CD4-positive, alpha-beta T cell (primary cell): ENCODE measurements around the gene JOSD2. TPM values are rescaled to one million over a fixed set of nuclear protein-coding genes. Genes with fewer than 3 reads are reported as not detected.

Experiments used
- ATAC-seq: fragments of 200-7000 bp; cut with Tn5 transposase; one replicate; pipeline ENCODE4 v1.10.0; 2022; ENCODE audit warnings: mild to moderate bottlenecking; ENCODE audit not compliant: poor library complexity
- CTCF ChIA-PET: fragments of 350-600 bp; sonication (Branson Sonifier 250); formaldehyde crosslinking; loops from one replicate; lab custom pipeline; 2021; ENCODE audit warnings: antibody characterized with exemption, inconsistent platforms; lab: Charles Lee
- POLR2A ChIA-PET: fragments of 350-600 bp; sonication (Branson Sonifier 250); formaldehyde crosslinking; loops from one replicate; lab custom pipeline; 2021; ENCODE audit warnings: antibody characterized with exemption, inconsistent platforms; lab: Charles Lee
- DNase-seq, 14 experiments: peaks; one replicate each; pipeline ENCODE4 v3.0.0-alpha.2; 2013 to 2020; ENCODE audit warnings: mixed read lengths in 2 of 14
- H3K27ac ChIP-seq, 2 donors: one replicate each; pipeline versions ENCODE4 v1.5.1 to v1.7.0; 2013; ENCODE audit warnings: low read length in 2 of 2, low read depth in 1 of 2, mild to moderate bottlenecking in 1 of 2
- H3K27me3 ChIP-seq, 2 experiments: 1 replicate in 1 of 2; 2 replicates in 1 of 2; pipeline versions ENCODE4 v1.6.1 to v1.7.0; 2013; ENCODE audit warnings: low read length in 2 of 2, control low read depth in 1 of 2, mild to moderate bottlenecking in 1 of 2, moderate library complexity in 1 of 2; ENCODE audit not compliant: insufficient read depth in 2 of 2, control insufficient read depth in 1 of 2
- H3K36me3 ChIP-seq: one replicate; pipeline ENCODE4 v1.6.1; 2013; ENCODE audit warnings: low read length, control low read depth; ENCODE audit not compliant: insufficient read depth
- H3K4me1 ChIP-seq: one replicate; pipeline ENCODE4 v1.6.1; 2013; ENCODE audit warnings: low read length, control low read depth; ENCODE audit not compliant: insufficient read depth
- H3K4me3 ChIP-seq: one replicate; pipeline ENCODE4 v1.5.1; 2013; ENCODE audit warnings: mild to moderate bottlenecking, low read length, moderate library complexity
- H3K9me3 ChIP-seq, 2 experiments: 1 replicate in 1 of 2; 2 replicates in 1 of 2; pipeline versions ENCODE4 v1.6.1 to v1.7.0; 2013; ENCODE audit warnings: low read length in 2 of 2, mild to moderate bottlenecking in 2 of 2, control low read depth in 1 of 2, moderate library complexity in 1 of 2; ENCODE audit not compliant: control insufficient read depth in 1 of 2, insufficient read depth in 1 of 2
- H3K27ac Mint-ChIP-seq: one replicate; pipeline ENCODE4 v1.8.0; 2020; ENCODE audit warnings: mixed read lengths
- H3K27me3 Mint-ChIP-seq: one replicate; pipeline ENCODE4 v1.8.0; 2021; ENCODE audit warnings: mixed read lengths
- H3K36me3 Mint-ChIP-seq: one replicate; pipeline ENCODE4 v1.8.0; 2021; ENCODE audit warnings: low read depth, mixed read lengths
- H3K4me1 Mint-ChIP-seq: one replicate; pipeline ENCODE4 v1.8.0; 2021; ENCODE audit warnings: low read depth, mixed read lengths
- H3K4me3 Mint-ChIP-seq: one replicate; pipeline ENCODE4 v1.8.0; 2020; ENCODE audit warnings: mild to moderate bottlenecking, mixed read lengths
- H3K9me3 Mint-ChIP-seq: one replicate; pipeline ENCODE4 v1.8.0; 2020; ENCODE audit warnings: mixed read lengths
- CTCF ChIP-seq: fragments of 200-600 bp; IDR thresholded peaks from one replicate; pipeline ENCODE4 v1.8.0; 2022; ENCODE audit warnings: antibody characterized with exemption, mild to moderate bottlenecking
- intact Hi-C, 2 experiments: fragments of 100-400 bp; cut with DNase I in 1 of 2; cut with micrococcal nuclease in 1 of 2; formaldehyde crosslinking; loops; one replicate each; pipeline versions ENCODE4 v1.15.1 to v1.9.0; 2023 to 2025; cut with DNase I, micrococcal nuclease
- total RNA-seq, 174 experiments: library from RNA in 2 of 174; stranded (reverse) in 2 of 174; gene quantifications; one replicate each; pipeline ENCODE4 v1.2.3 and lab custom pipeline; 2021 to 2026

The JOSD2 gene
- total RNA-seq, 2 experiments from 2014 or later, result 11.7 to 11.9 TPM

- peaks cover 27 to 44% of the 10 kb centered on the region in 2 experiments for H3K27me3 ChIP-seq
These were observed 47.0 kb upstream of the JOSD2 start for GRCh38 chr19:50558039-50558438.

GRCh38 chr19:50557009-50557613 is 46.1 kb upstream of the JOSD2 start:
- Histone ChIP-seq H3K27ac (no peak overlapping the region), H3K27me3 (peaks cover 30 to 50% of the 10 kb centered on the region in 2 experiments), H3K4me3 (no peak overlapping the region), H3K36me3 (no peaks in the 10 kb centered on the region), H3K4me1 (peaks cover 14% of the 10 kb centered on the region), H3K9me3 (peaks cover 0 to 14% of the 10 kb centered on the region in 2 experiments)
- DNase-seq, result no peak
- no peak for ATAC-seq
- POLR2A ChIA-PET, result interaction anchor here (0.6 kb wide), 1 partner anchor 46 kb away, joined by 3 read pairs; the partner anchor contains the start of gene JOSD2
- CTCF ChIA-PET, result interaction anchor here (1.0 to 1.4 kb wide), 2 partner anchors 13 to 45 kb away, joined by 3 to 5 read pairs; partner anchors contain the start of gene JOSD2
- H3K4me3 Mint-ChIP-seq, result no peak overlapping the region
- H3K9me3 Mint-ChIP-seq, result no peaks in the 10 kb centered on the region
- H3K27ac Mint-ChIP-seq, result no peak overlapping the region
- H3K4me1 Mint-ChIP-seq, result peaks cover 7% of the 10 kb centered on the region
- no peak for TF ChIP-seq CTCF
- peaks cover 81% of the 10 kb centered on the region for H3K27me3 Mint-ChIP-seq
- no peaks in the 10 kb centered on the region for H3K36me3 Mint-ChIP-seq
- intact Hi-C loops, result loop anchor here (2.0 to 5.0 kb wide), 2 partner anchors 188 to 200 kb away; no protein-coding TSS in a partner anchor

More at GRCh38 chr19:50558039-50558438, 47.0 kb upstream of the JOSD2 start:
- no peaks in the 10 kb centered on the region for H3K36me3 Mint-ChIP-seq
- Histone ChIP-seq H3K4me3 (no peak overlapping the region), H3K4me1 (peaks cover 14% of the 10 kb centered on the region), H3K36me3 (no peaks in the 10 kb centered on the region), H3K27ac (no peak overlapping the region), H3K9me3 (peaks cover 0 to 14% of the 10 kb centered on the region in 2 experiments)
- ATAC-seq (no peak), DNase-seq (no peak)
- no peaks in the 10 kb centered on the region for H3K9me3 Mint-ChIP-seq
- ChIA-PET POLR2A (no interaction called here), CTCF (interaction anchor here (0.7 kb wide), 1 partner anchor 162 kb away, joined by 3 read pairs; no protein-coding TSS in a partner anchor)
- TF ChIP-seq CTCF, result no peak
- no peak overlapping the region for H3K4me3 Mint-ChIP-seq
- peaks cover 5% of the 10 kb centered on the region for H3K4me1 Mint-ChIP-seq
- peaks cover 81% of the 10 kb centered on the region for H3K27me3 Mint-ChIP-seq
- H3K27ac Mint-ChIP-seq, result no peak overlapping the region
- intact Hi-C loops, result loop anchor here in 1 of 2 experiments (5.0 kb wide), 1 partner anchor 201 kb away; no protein-coding TSS in a partner anchor

GRCh38 chr19:50556282-50557008 is 45.5 kb upstream of the JOSD2 start:
- peaks cover 0 to 14% of the 10 kb centered on the region in 2 experiments for H3K9me3 ChIP-seq
- no peak overlapping the region for H3K27ac ChIP-seq
- peak overlapping the region; percentile 47 for H3K4me3 ChIP-seq
- Mint-ChIP-seq H3K4me1 (peaks cover 9% of the 10 kb centered on the region), H3K27ac (no peak overlapping the region), H3K9me3 (no peaks in the 10 kb centered on the region), H3K4me3 (peak overlapping the region; percentile 90), H3K27me3 (peaks cover 87% of the 10 kb centered on the region), H3K36me3 (no peaks in the 10 kb centered on the region)
- TF ChIP-seq CTCF, result peak; percentile 84
- ChIA-PET CTCF (interaction anchor here (0.5 to 1.4 kb wide), 7 partner anchors 12 to 199 kb away, joined by 3 to 6 read pairs (median 3); partner anchors contain the start of gene JOSD2), POLR2A (interaction anchor here (0.6 to 0.7 kb wide), 2 partner anchors 45 to 199 kb away, joined by 3 read pairs; partner anchors contain the start of gene JOSD2)
- DNase-seq, result peak; percentile 49 to 82 (median 68)
- peak; percentile 79 for ATAC-seq
- peaks cover 17% of the 10 kb centered on the region for H3K4me1 ChIP-seq
- intact Hi-C loops, result loop anchor here (2.0 to 5.0 kb wide), 2 partner anchors 188 to 199 kb away; no protein-coding TSS in a partner anchor
- H3K27me3 ChIP-seq, result peaks cover 35 to 56% of the 10 kb centered on the region in 2 experiments
- H3K36me3 ChIP-seq, result no peaks in the 10 kb centered on the region
